Measurements from ENCODE around the gene DBI.

- TF ChIP-seq CTCF (IDR thresholded peaks at IDR 0.05 in 4 of 5, conservative IDR thresholded peaks at IDR 0.05 in 1 of 5): no peak
- TF ChIP-seq POLR2A (IDR thresholded peaks at IDR 0.05): no peak
Observed at GRCh38 chr2:119338272-119338671, 28.5 kb upstream of the DBI start.
